Trophoblast cell (in vitro differentiated cells and primary cell): ENCODE results near the gene GAK.
A peak's percentile ranks its signal among the peaks of the same experiment; 100 is the strongest.
"Not testable (repeated sequence)": the region's sequence is repeated elsewhere in the genome, so short reads cannot be mapped to it uniquely, and the experiment has no call there.

Experiments
- DNase-seq, 2 donors: peaks; one replicate each; pipeline ENCODE4 v3.0.0-alpha.2; 2016
- H2AFZ ChIP-seq: 2 replicates; pipeline ENCODE4 v1.6.1; 2013; ENCODE audit warnings: low read length, moderate library complexity, mild to moderate bottlenecking; ENCODE audit not compliant: insufficient read depth, poor library complexity
- H2AK5ac ChIP-seq: 2 replicates; pipeline ENCODE4 v1.6.1; 2013; ENCODE audit warnings: mild to moderate bottlenecking, low read length
- H2BK120ac ChIP-seq: 2 replicates; pipeline ENCODE4 v1.6.1; 2013; ENCODE audit warnings: low read length, mild to moderate bottlenecking, moderate library complexity; ENCODE audit not compliant: insufficient read depth, poor library complexity
- H2BK12ac ChIP-seq: 2 replicates; pipeline ENCODE4 v1.6.1; 2013; ENCODE audit warnings: mild to moderate bottlenecking, low read length, moderate library complexity
- H2BK5ac ChIP-seq: 2 replicates; pipeline ENCODE4 v1.6.1; 2013; ENCODE audit warnings: low read length, low read depth, moderate library complexity, mild to moderate bottlenecking; ENCODE audit not compliant: poor library complexity
- H3K14ac ChIP-seq: 2 replicates; pipeline ENCODE4 v1.6.1; 2013; ENCODE audit warnings: mild to moderate bottlenecking, low read length
- H3K18ac ChIP-seq: 2 replicates; pipeline ENCODE4 v1.6.1; 2013; ENCODE audit warnings: mild to moderate bottlenecking, low read length
- H3K23ac ChIP-seq: 2 replicates; pipeline ENCODE4 v1.6.1; 2013; ENCODE audit warnings: low read length
- H3K27ac ChIP-seq: 2 replicates; pipeline ENCODE4 v1.5.1; 2013; ENCODE audit warnings: low read depth, mild to moderate bottlenecking, inconsistent platforms, low read length, moderate library complexity
- H3K27me3 ChIP-seq: 2 replicates; pipeline ENCODE4 v1.6.1; 2013; ENCODE audit warnings: inconsistent platforms, mild to moderate bottlenecking, low read length, moderate library complexity; ENCODE audit not compliant: insufficient read depth
- H3K36me3 ChIP-seq, 2 experiments: 1 replicate in 1 of 2; 2 replicates in 1 of 2; pipeline ENCODE4 v1.6.1; 2013; ENCODE audit warnings: low read length in 2 of 2, mild to moderate bottlenecking in 2 of 2, moderate library complexity in 1 of 2; ENCODE audit not compliant: insufficient read depth in 2 of 2, control insufficient read depth in 1 of 2
- H3K4ac ChIP-seq: 2 replicates; pipeline ENCODE4 v1.6.1; 2013; ENCODE audit warnings: low read depth, mild to moderate bottlenecking, low read length, moderate library complexity
- H3K4me1 ChIP-seq, 2 experiments: 1 replicate in 1 of 2; 2 replicates in 1 of 2; pipeline ENCODE4 v1.6.1; 2013; ENCODE audit warnings: low read length in 2 of 2, mild to moderate bottlenecking in 2 of 2, moderate library complexity in 1 of 2; ENCODE audit not compliant: insufficient read depth in 2 of 2, control insufficient read depth in 1 of 2
- H3K4me2 ChIP-seq: 2 replicates; pipeline ENCODE4 v1.6.1; 2013; ENCODE audit warnings: inconsistent platforms, mild to moderate bottlenecking, low read length, moderate library complexity
- H3K4me3 ChIP-seq: 2 replicates; pipeline ENCODE4 v1.5.1; 2013; ENCODE audit warnings: mild to moderate bottlenecking, low read depth, low read length, inconsistent platforms
- H3K79me1 ChIP-seq: one replicate; pipeline ENCODE4 v1.6.1; 2013; ENCODE audit warnings: low read length
- H3K79me2 ChIP-seq: 2 replicates; pipeline ENCODE4 v1.6.1; 2013; ENCODE audit warnings: low read length, mild to moderate bottlenecking; ENCODE audit not compliant: control insufficient read depth, insufficient read depth, poor library complexity
- H3K9ac ChIP-seq: 2 replicates; pipeline ENCODE4 v1.6.1; 2013; ENCODE audit warnings: mild to moderate bottlenecking, low read length
- H3K9me3 ChIP-seq: 2 replicates; pipeline ENCODE4 v1.6.1; 2013; ENCODE audit warnings: low read depth, mild to moderate bottlenecking, control low read depth, inconsistent platforms, low read length; ENCODE audit not compliant: insufficient read depth
- H4K12ac ChIP-seq: 2 replicates; pipeline ENCODE4 v1.6.1; 2013; ENCODE audit warnings: low read depth, mild to moderate bottlenecking, low read length, moderate library complexity
- H4K8ac ChIP-seq: 2 replicates; pipeline ENCODE4 v1.6.1; 2013; ENCODE audit warnings: low read depth, mild to moderate bottlenecking, low read length, moderate library complexity
- H4K91ac ChIP-seq: one replicate; pipeline ENCODE4 v1.6.1; 2013; ENCODE audit warnings: low read depth, mild to moderate bottlenecking, low read length, moderate library complexity
- WGBS: extraction: QIAGEN DNeasy Blood & Tissue Kit; methylation state at CpG from one replicate; pipeline ENCODE4 v1.1.7; 2013; ENCODE audit warnings: missing lambda C conversion rate; ENCODE audit not compliant: insufficient read length, insufficient coverage; ENCODE audit errors: extremely low coverage; 5-methylcytosine and 5-hydroxymethylcytosine counted together

GAK gene

GRCh38 chr4:930028-930551, 2.0 kb downstream of the GAK start:
- H3K4ac ChIP-seq = peak overlapping the region; percentile 71
- H2AFZ ChIP-seq = no peak overlapping the region
- peaks cover 7 to 8% of the 10 kb centered on the region in 2 experiments for H3K4me1 ChIP-seq
- H3K4me2 ChIP-seq = no peak overlapping the region
- H3K79me2 ChIP-seq = peaks cover 24% of the 10 kb centered on the region
- H2BK5ac ChIP-seq = no peak overlapping the region
- no peak overlapping the region for H2BK12ac ChIP-seq
- H3K36me3 ChIP-seq = peaks cover 0 to 5% of the 10 kb centered on the region in 2 experiments
- no peaks in the 10 kb centered on the region for H3K27me3 ChIP-seq
- no peak overlapping the region for H3K18ac ChIP-seq
- H4K12ac ChIP-seq = no peak overlapping the region
- no peak overlapping the region for H3K9ac ChIP-seq
- no peak overlapping the region for H3K4me3 ChIP-seq
- no peak overlapping the region for H3K14ac ChIP-seq
- H2BK120ac ChIP-seq = no peak overlapping the region
- no peak overlapping the region for H3K23ac ChIP-seq
- no peak overlapping the region for H2AK5ac ChIP-seq
- no peak overlapping the region for H4K8ac ChIP-seq
- no peak overlapping the region for H3K27ac ChIP-seq
- peaks cover 2% of the 10 kb centered on the region for H3K9me3 ChIP-seq
- no peak for DNase-seq
- WGBS = no CpG with 5 or more reads among the region's 3 CpGs
- H4K91ac ChIP-seq = no peak overlapping the region
- H3K79me1 ChIP-seq = peaks cover 7% of the 10 kb centered on the region

GRCh38 chr4:929096-929765, 2.9 kb downstream of the GAK start:
- Histone ChIP-seq H2AK5ac (no peak overlapping the region), H4K12ac (no peak overlapping the region), H3K14ac (no peak overlapping the region), H3K36me3 (peaks cover 0 to 5% of the 10 kb centered on the region in 2 experiments), H2BK12ac (no peak overlapping the region), H3K9ac (no peak overlapping the region), H3K79me2 (peaks cover 27% of the 10 kb centered on the region), H2AFZ (no peak overlapping the region), H2BK120ac (no peak overlapping the region), H3K4me3 (no peak overlapping the region), H3K79me1 (peaks cover 7% of the 10 kb centered on the region), H3K23ac (no peak overlapping the region), H3K4ac (peak overlapping the region; percentile 60), H3K4me2 (no peak overlapping the region), H3K27ac (no peak overlapping the region), H3K9me3 (peaks cover 2% of the 10 kb centered on the region), H3K27me3 (no peaks in the 10 kb centered on the region), H3K18ac (no peak overlapping the region), H4K8ac (no peak overlapping the region), H2BK5ac (no peak overlapping the region), H3K4me1 (peaks cover 7 to 12% of the 10 kb centered on the region in 2 experiments), H4K91ac (no peak overlapping the region)
- WGBS = no CpG with 5 or more reads among the region's 17 CpGs
- no peak for DNase-seq

GRCh38 chr4:927566-927965, 4.5 kb downstream of the GAK start:
- H4K8ac ChIP-seq, H3K9me3 ChIP-seq, H3K4me3 ChIP-seq, H3K27ac ChIP-seq, H3K9ac ChIP-seq, H3K4me2 ChIP-seq, H3K14ac ChIP-seq, H2BK5ac ChIP-seq, H2BK120ac ChIP-seq, H2BK12ac ChIP-seq, H3K18ac ChIP-seq, H3K79me1 ChIP-seq, H3K27me3 ChIP-seq, H4K12ac ChIP-seq, H2AFZ ChIP-seq, H2AK5ac ChIP-seq, H3K36me3 ChIP-seq, H3K23ac ChIP-seq, H4K91ac ChIP-seq, DNase-seq: not testable (repeated sequence)
- H3K4ac ChIP-seq = peak overlapping the region; percentile 66
- H3K79me2 ChIP-seq = peaks cover 27% of the 10 kb centered on the region
- no CpG with 5 or more reads among the region's 21 CpGs for WGBS
- H3K4me1 ChIP-seq = peaks cover 8 to 12% of the 10 kb centered on the region in 2 experiments

GRCh38 chr4:926538-926937, 5.6 kb downstream of the GAK start:
- Histone ChIP-seq H4K12ac (no peak overlapping the region), H3K4ac (peak overlapping the region; percentile 60), H2BK5ac (no peak overlapping the region), H3K79me1 (no peaks in the 10 kb centered on the region), H3K4me1 (peaks cover 8 to 12% of the 10 kb centered on the region in 2 experiments), H4K8ac (no peak overlapping the region), H2AK5ac (no peak overlapping the region), H2AFZ (no peak overlapping the region), H3K9ac (no peak overlapping the region), H2BK12ac (no peak overlapping the region), H3K18ac (no peak overlapping the region), H3K27me3 (no peaks in the 10 kb centered on the region), H2BK120ac (no peak overlapping the region), H3K27ac (no peak overlapping the region), H4K91ac (no peak overlapping the region), H3K79me2 (peaks cover 23% of the 10 kb centered on the region), H3K4me3 (no peak overlapping the region), H3K9me3 (peaks cover 2% of the 10 kb centered on the region), H3K4me2 (no peak overlapping the region), H3K14ac (no peak overlapping the region), H3K23ac (no peak overlapping the region), H3K36me3 (peaks cover 0 to 8% of the 10 kb centered on the region in 2 experiments)
- WGBS = no CpG with 5 or more reads among the region's 17 CpGs
- DNase-seq = peak in 1 of 2 donors; percentile 33
